ENCODE data around the gene ALK.

Gene ALK

DNA sequence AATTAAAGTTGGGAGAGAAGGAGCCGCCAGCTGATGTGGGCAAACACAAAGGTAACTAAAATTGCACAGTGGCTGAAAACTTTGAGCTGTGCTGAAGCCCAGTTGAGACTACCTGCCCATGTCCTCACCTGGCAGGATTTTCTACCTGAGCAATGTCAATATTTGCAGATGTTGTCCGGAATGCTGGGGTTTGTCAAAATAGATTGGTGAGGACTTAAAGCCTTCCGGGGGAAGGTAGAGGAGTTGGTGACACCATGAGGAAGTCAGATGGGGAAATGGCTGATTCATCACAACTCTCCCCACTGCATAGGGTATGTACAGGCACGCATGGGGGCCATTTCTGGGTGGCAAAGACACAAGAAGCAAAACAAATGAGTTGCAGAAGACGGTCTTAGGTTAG is 114.9 kb downstream of the ALK start:
- TF ChIP-seq, protein P1, sequence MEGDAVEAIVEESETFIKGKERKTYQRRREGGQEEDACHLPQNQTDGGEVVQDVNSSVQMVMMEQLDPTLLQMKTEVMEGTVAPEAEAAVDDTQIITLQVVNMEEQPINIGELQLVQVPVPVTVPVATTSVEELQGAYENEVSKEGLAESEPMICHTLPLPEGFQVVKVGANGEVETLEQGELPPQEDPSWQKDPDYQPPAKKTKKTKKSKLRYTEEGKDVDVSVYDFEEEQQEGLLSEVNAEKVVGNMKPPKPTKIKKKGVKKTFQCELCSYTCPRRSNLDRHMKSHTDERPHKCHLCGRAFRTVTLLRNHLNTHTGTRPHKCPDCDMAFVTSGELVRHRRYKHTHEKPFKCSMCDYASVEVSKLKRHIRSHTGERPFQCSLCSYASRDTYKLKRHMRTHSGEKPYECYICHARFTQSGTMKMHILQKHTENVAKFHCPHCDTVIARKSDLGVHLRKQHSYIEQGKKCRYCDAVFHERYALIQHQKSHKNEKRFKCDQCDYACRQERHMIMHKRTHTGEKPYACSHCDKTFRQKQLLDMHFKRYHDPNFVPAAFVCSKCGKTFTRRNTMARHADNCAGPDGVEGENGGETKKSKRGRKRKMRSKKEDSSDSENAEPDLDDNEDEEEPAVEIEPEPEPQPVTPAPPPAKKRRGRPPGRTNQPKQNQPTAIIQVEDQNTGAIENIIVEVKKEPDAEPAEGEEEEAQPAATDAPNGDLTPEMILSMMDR (IDR thresholded peaks at IDR 0.05) = no peak

DNA sequence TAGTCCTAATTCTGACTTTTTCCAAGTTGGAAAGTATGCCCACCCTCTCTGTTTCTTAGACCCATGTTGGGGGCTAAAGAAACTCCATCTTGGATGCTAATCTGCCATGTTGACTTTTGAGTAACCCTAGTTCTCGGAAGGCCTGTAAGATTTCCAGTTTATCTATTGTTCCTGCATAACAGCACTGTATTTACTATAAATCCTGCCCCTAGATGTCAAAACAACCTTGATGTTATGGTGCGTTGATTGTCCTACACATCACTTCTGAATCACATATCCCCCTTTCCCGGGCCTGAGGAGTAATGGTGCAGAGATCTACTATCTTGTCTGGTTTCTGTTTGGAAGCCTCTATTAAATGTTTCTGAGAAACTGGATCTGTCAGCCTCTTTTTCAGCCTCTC is 116.7 kb downstream of the ALK start:
- TF ChIP-seq, protein P1 (IDR thresholded peaks at IDR 0.05) = no peak

DNA sequence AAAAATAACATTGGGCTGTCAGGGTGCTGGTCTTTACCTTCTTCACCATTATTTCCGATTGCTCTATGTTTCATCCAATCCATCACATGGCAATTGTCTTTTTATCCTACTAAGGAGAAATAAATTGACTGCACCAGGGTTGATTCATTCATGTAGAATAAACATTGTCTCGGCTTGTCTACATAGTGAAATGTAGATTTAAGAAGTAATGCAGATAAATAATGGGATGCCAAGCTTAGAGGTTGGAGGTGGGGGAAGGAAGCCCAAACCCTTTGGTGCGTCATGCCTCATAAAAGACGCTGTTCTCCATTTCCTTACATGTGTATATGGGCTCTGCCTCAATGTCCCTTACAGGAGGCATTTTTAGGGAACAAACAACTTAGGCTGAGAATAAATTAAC is 117.8 kb downstream of the ALK start:
- TF ChIP-seq, protein P1 (IDR thresholded peaks at IDR 0.05) = no peak

DNA sequence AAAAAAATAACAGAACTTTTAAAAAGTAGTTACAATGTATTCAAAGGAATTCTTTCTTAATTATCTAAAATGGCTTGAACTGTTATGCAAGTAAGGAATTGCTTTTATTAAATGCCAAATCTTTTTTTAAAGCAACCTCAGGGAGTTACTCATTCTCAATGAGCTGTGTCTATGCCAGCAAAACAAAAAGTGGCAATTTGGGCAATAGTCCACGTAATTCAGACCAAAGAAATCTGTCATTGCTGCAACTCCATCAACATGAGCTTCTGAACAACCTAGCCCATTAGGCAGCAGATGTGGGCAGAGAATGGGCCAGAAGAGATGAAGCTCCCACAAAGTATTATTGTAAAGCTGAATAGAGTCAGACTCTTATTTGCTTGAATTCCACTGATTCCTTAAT is 118.4 kb downstream of the ALK start:
- TF ChIP-seq, protein P1 (IDR thresholded peaks at IDR 0.05) = no peak

DNA sequence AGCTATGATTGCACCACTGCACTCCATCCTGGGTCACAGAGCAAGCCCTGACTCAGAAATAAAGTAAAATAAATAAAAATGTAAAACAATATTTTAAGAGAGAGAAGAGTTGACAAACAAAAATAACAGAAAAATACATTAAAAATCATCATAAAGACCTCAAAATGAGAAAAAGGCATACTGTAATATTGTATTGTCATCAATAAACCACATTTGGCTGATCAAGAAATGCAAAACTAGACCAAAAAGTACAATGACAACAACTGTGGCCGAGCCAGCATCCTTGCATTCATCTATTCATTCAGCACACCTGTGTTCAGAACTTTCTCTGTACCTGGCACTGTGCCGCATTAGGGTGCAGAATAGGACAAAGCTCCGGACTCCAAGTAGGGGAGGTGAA is 121.8 kb downstream of the ALK start:
- TF ChIP-seq, protein P1 (IDR thresholded peaks at IDR 0.05) = no peak

DNA sequence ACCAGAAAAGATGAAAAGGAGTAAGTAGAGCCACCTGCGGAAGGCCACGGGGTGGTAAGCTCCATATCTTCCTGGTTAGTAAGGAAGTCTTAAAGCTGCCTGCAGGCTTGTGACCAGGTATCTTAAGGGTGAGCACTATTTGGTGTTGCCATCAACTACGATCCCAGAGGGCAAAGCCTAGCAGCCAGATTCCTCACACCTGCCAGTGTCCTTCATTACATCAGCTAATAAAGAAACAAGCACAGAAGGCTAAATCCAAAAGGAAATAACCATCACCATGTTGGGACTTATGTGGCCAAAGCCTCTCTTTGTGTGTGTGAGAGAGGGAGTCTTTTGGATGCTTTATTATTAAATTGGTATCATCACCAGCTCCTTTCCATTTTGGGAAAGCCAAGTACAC is 123.5 kb downstream of the ALK start:
- TF ChIP-seq, protein P1 (IDR thresholded peaks at IDR 0.05) = no peak

DNA sequence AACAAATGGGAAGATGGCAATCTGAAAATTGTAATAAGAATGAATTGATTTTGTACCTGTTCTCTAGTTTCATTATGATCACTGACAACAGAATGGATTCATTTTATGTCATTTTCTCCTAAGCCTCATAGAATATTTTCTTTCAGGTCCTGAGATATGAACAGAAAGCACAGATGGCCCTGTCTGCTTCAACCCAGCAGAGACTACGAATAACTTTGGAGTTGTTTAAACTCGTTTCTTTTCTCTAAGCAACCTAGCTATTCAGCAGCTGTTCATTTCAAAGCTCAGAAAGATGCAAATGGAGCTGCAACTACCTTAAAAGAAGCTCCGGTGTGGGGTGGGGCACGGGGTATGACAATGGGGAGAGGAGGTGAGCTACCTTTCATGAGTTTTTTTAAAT is 124.9 kb downstream of the ALK start:
- TF ChIP-seq, protein P1 (IDR thresholded peaks at IDR 0.05) = no peak

DNA sequence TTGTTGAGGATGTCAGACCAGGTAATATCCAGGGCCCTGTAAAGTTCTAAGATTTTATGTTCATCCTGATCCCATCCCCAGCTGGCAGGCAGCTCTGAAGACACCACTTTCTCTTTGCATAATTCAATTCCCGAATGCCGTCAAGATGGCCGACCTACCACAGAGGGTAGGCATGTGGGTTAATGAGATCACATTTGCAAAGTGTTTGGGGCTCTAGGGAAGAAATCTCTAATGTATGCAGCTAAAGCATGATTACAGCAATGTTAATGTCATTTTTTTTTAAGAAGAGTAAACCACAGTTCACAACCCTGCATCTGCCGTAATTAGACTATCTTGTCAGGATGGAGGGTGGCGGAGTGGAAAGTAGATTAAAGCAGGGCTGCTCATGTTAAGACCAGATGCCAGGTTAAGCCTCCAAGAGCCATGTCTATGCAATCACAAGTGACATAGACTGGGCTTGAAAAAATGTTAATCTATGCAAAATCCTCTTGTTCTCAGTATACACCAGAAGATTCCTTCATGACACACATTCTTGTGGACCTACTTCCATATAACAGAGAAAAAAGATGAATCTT is 131.4 kb downstream of the ALK start:
- TF ChIP-seq, protein P1 (IDR thresholded peaks at IDR 0.05) = no peak

All from LNCAP (cell line).